CD4-positive, alpha-beta T cell treated with Interferon gamma for 1 hour (primary cell): Measurements from ENCODE around the gene SEC63.
"Not testable (repeated sequence)": the region's sequence is repeated elsewhere in the genome, so short reads cannot be mapped to it uniquely, and the experiment has no call there.

Experiments used
- DNase-seq: peaks from one replicate; pipeline ENCODE4 v3.0.0-alpha.2; 2020

SEC63 gene

DNA sequence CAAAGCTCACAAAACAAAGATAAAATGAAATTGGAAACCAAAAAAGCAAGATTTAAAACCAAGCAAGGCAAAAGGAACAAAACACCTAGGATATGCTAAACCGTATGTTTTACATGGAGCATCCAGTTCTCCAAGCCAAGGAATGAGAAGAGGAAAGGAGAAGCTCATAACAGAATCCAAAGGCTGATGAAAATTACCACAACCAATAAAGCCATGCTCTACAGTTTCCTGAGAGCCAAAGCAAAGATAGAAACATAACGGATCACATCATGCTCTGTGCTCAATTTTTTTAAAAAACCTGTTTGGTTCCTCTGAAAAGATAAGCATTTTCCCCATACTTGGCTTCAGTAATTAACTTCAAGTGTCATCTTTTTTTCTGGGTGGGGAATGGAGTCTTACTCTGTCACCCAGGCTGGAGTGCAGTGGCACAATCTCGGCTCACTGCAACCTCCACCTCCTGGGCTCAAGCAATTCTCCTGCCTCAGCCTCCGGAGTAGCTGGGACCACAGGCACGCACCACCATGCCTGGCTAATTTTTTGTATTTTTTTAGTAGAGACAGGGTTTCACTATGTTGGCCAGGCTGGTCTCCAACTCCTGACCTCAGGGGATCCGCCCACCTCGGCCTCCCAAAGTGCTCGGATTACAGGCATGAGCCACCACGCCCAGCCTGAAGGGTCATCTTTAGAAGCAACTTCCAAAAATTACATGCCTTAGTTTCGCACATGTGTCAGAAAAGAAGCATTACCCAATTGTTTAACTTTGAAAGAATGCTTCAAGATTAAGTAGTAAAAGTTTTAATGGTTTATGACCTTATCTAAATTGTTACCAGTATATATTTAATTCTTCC, 31.1 kb downstream of the SEC63 start:
- DNase-seq: not testable (repeated sequence)

- DNase-seq: no peak
These were observed 40.3 kb downstream of the SEC63 start for GRCh38 chr6:107917451-107918375.

DNA sequence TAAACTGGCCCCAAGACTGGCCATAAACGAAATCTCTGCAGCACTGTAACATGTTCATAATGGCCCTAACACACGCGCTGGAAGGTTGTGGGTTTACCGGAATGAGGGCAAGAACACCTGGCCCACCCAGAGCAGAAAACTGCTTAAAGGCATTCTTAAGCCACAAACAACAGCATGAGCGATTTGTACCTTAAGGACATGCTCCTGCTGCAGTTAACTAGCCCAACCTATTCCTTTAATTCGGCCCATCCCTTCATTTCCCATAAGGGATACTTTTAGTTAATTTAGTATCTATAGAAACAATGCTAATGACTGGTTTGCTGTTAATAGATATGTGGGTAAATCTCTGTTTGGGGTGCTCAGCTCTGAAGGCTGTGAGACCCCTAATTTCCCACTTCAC, 41.0 kb downstream of the SEC63 start:
- DNase-seq: not testable (repeated sequence)

GRCh38 chr6:107911692-107912091, 46.3 kb downstream of the SEC63 start:
- DNase-seq: no peak

GRCh38 chr6:107894809-107895396, 63.1 kb downstream of the SEC63 start:
- peak; percentile 65 for DNase-seq

DNA sequence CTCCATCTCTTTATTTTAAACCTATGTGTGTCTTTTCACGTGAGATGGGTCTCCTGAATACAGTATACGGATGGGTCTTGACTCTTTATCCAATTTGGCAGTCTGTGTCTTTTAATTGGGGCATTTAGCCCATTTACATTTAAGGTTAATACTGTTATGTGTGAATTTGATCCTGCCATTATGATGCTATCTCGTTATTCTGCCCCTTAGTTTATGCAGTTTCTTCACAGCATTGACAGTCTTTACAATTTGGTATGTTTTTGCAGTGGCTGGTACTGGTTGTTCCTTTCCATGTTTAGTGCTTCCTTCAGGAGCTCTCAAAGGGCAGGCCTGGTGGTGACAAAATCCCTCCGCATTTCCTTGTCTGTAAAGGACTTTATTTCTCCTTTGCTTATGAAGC, 67.6 kb downstream of the SEC63 start:
- not testable (repeated sequence) for DNase-seq

DNA sequence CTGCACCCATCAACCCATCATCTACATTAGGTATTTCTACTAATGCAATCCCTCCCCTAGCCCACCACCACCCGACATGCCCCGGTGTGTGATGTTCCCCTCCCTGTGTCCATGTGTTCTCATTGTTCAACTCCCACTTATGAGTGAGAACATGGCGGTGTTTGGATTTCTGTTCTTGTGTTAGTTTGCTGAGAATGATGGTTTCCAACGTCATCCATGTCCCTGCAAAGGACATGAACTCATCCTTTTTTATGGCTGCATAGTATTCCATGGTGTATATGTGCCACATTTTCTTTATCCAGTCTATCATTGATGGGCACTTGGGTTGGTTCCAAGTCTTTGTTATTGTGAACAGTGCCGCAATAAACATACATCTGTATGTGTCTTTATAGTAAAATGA, 72.1 kb downstream of the SEC63 start:
- not testable (repeated sequence) for DNase-seq

DNA sequence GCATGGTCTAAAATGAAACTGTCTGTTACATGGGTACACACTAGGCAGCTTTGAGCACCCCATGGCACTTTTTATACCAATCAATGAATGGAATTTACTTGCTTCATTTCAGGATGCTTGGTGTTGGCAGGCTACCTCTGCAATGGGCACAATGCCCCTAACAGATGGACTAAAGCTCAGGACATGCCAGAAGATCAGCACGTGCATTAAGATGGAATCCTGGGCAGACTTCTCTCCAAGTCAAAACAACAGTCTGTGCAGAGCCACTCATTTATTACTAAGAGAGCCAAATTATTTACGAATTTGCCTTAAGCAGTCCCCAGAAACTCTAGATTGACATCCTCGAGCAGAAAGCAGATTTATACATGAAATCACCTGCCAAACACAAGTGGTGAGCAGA, 78.1 kb downstream of the SEC63 start:
- DNase-seq: no peak

DNA sequence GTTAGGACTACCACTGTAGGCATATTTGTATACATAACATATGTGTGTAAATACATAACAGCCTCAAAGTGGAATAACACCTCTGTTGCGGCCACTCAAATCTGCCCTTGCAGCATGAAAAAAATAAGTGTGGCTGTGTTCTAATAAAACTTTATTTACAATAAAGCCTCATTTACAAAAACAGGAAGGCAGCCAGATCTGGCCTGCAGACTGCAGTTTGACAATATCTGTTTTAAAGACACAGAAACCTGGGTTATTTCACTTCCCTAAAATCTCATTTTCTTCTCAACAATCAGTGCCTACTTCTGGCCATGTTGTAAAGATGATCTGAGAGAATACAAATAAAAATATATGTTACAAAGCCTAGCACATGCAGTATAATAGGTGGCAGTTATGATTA, 80.0 kb downstream of the SEC63 start:
- DNase-seq: no peak

DNA sequence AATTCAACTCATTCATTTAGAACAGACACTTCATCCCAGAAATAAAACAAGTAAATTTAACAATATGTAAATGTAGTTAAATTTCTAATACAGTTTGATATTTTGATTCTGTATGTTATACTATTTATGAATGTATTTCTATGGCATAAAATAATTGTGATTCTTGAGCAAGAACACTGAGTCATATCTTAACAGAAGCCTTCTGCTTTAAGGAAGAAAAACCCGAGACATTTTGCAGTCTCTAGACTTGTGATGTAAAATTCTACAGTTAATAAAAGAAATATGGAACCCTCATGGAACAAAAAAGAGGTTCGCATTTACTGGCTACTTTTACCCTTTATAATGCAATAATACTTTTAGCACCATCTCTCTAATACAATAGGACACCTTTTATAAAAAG, 86.0 kb downstream of the SEC63 start:
- no peak for DNase-seq

- DNase-seq: not testable (repeated sequence)
These were observed 86.5 kb downstream of the SEC63 start for GRCh38 chr6:107871512-107871911.

- DNase-seq: no peak
These were observed 87.0 kb downstream of the SEC63 start for GRCh38 chr6:107871016-107871415.

DNA sequence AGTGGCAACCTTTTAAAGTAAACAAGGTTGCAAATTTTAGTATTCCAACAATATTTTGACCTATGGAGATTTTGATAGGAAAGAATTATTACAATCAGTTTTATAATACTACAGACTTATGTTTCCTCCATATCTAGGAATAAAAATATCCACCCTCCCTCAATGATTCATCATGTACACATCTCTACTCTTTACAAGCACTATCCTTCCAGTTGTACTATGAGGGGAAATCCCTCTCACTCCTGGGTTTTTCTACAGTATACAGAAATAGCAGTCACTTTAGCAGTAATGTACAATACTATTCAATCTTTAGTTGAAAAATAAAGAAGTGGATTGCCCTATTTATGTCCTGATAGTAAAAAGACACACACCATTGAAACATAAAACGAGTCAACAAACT, 87.6 kb downstream of the SEC63 start:
- no peak for DNase-seq

GRCh38 chr6:107869871-107870270, 88.1 kb downstream of the SEC63 start:
- no peak for DNase-seq

DNA sequence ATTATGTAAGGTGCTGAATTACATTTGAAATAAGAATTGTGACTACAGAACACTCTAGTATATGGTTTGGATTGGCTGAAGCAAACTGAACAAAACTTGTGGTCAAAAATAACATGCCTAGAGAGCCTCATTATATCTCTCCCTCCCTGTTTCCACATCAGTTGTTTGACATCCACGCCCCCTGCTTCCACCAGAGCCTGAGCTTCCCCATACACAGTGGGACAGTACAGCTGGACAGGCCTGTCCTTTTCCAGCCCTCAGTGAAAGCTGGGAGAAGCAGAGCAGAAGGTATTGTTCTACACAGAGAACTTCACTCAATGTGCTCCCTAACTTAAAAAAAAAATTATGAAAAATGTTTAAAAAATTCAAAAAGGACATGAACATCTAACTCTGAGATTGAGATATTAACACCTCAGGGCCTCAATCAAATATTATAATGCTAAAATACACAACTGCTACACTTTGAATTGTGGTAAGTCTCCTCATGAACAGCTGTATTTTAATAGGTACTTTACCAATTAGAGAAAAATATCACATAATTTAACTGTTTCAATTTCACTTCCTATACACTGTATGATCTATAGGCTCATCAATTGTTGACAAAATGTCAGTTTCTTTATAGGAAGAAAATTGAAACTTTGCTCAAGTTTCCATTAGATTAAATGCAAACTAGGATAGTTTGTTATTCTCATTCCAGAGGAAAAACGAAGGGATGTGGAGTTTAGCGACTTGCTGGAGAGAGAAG, 89.0 kb downstream of the SEC63 start:
- DNase-seq: no peak

DNA sequence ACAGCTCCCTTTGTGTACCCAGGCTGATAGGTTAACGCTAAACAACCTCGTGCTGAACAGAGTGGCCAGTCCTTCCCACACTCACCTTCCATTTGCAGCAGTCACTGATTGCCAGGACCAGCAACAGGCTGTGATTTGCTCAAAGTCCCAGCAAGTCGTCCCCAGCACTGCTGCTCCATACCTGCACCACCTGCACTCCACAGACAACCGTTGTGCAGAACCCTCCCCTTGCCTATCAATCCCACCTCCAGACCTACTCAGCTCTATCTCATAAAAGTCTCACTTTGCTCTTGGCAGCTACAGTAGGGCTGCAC, 90.7 kb downstream of the SEC63 start:
- no peak for DNase-seq

DNA sequence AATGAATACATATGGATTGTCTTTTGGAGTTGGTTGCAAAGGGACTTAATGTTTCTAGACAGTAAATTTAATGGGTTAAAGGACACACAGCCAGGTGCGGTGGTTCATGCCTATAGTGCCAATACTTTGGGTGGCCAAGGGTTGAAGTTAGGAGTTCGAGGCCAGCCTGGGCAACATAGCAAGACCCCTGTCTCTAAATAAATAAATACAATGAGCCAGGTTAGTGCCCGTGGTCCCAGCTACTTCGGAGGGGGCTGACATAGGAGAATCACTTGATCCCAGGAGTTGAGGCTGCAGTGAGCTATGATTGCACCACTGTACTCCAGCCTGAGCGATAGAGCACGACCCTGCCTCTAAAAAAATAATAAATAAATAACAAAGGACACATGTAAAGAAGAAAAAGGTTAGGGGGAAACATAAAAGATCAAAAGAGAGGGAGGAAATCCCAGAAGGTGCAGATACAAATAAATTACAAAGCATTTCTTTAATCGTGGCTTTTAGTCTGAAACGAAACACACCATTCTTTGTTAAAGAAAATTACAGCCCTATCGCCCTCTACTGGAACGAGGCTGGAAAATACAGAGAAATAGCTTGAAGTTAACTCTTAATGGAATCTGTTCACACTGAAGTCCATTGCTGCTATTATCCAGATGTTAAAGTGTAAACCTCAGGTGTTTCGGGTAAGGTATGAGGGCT, 91.3 kb downstream of the SEC63 start:
- no peak for DNase-seq

DNA sequence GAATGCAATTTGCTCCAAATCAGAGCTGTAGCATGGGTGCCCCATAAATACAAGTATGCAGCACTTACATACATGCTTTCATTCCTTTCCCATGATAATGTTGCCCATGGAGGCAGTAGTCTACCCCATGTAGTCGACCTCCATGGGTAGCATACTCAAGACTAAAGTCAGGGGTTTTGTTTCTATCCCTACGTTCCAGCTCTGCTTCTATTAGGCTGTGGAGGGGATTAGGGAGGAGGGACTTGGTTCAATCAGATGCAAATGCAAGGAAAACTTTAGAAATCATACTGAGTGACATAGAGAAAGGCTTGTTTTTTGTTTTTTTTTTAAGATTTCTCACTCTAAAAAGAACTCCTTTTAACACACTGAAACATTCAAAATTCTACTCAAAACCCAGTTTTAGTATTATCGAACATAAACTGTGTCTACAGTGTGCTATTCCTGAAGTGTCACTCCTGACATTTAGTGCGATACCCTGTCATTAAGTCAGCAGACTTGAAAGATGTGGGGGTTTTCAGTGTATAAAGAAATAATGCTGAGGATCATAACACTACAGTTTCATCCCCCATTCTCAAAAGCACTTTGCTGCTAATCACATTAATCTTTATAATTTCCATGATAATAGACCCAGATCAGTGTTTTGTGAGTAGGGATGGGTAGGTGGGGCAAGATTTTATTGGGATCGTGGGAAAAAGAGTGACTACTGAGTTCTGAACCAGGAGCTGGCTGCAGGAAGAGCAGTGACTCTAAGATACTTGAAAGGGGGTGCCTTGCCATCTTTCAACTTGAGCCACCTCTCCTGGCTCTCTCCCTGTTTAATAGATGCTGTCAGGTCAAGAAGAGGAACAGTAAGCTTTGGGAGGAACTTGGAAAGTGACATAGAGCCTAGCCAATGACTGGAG, 93.5 kb downstream of the SEC63 start:
- DNase-seq: no peak

DNA sequence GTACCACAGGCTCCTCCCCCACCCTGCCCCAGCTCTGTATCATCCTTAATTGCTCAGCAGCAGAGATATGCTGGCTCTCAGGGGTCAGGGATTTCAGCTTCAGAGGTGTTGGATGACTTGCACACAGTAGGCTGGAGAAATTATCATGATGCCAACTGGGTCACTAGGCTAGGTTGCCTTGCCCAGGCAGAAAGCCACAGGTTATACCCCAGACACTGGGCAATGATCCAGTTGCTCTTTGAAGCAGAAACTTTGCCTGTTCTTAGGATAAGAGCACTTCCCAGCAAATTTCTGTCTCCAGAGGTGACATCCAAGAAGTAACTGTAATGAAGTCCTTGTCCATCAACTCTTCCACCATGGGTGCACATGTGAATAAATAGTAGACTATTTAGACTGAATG, 95.6 kb downstream of the SEC63 start:
- no peak for DNase-seq

GRCh38 chr6:107860963-107861362, 97.0 kb downstream of the SEC63 start:
- DNase-seq: not testable (repeated sequence)

DNA sequence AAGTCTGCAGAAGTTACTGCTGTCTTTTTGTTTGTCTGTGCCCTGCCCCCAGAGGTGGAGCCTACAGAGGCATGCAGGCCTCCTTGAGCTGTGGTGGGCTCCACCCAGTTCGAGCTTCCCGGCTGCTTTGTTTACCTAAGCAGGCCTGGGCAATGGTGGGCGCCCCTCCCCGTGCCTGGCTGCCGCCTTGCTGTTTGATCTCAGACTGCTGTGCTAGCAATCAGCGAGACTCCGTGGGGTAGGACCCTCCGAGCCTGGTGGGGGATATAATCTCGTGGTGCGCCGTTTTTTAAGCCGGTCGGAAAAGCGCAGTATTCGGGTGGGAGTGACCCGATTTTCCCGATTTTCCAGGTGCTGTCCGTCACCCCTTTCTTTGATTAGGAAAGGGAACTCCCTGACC, 97.9 kb downstream of the SEC63 start:
- DNase-seq: not testable (repeated sequence)
